Epithelial cell of esophagus (primary cell): Measurements from ENCODE around the gene AIRE.
"Not testable (repeated sequence)": the region's sequence is repeated elsewhere in the genome, so short reads cannot be mapped to it uniquely, and the experiment has no call there.

Source experiments
- DNase-seq: peaks from one replicate; pipeline ENCODE4 v3.0.0; 2010; ENCODE audit warnings: low read depth
- H3K4me3 ChIP-seq: 2 replicates; pipeline ENCODE4 v1.5.1; 2011; ENCODE audit warnings: mild to moderate bottlenecking, low read length, control low read depth
- TF ChIP-seq, protein P1 (sequence below): IDR thresholded peaks from 2 replicates; pipeline ENCODE4 v1.5.1; 2011; ENCODE audit warnings: low read depth, mild to moderate bottlenecking, low read length, control low read depth, inconsistent platforms; ENCODE audit not compliant: insufficient read depth; ENCODE audit errors: missing control alignments

The AIRE gene

GRCh38 chr21:44285138-44285992 lies at the start of gene AIRE:
Gene AIRE (plus strand): TSS chr21:44285876. CDS start chr21:44286007, 131 bp downstream.
- TF ChIP-seq, protein P1, sequence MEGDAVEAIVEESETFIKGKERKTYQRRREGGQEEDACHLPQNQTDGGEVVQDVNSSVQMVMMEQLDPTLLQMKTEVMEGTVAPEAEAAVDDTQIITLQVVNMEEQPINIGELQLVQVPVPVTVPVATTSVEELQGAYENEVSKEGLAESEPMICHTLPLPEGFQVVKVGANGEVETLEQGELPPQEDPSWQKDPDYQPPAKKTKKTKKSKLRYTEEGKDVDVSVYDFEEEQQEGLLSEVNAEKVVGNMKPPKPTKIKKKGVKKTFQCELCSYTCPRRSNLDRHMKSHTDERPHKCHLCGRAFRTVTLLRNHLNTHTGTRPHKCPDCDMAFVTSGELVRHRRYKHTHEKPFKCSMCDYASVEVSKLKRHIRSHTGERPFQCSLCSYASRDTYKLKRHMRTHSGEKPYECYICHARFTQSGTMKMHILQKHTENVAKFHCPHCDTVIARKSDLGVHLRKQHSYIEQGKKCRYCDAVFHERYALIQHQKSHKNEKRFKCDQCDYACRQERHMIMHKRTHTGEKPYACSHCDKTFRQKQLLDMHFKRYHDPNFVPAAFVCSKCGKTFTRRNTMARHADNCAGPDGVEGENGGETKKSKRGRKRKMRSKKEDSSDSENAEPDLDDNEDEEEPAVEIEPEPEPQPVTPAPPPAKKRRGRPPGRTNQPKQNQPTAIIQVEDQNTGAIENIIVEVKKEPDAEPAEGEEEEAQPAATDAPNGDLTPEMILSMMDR = no peak
- H3K4me3 ChIP-seq = no peak within 1 kb of the TSS
- DNase-seq = no peak

- H3K4me3 ChIP-seq, DNase-seq: not testable (repeated sequence)
Observed at GRCh38 chr21:44240353-44240752, 45.3 kb upstream of the AIRE start.

GRCh38 chr21:44240842-44241241 lies 44.8 kb upstream of the AIRE start, which contains the start of gene ICOSLG:
Gene ICOSLG (minus strand): TSS chr21:44240943. CDS start chr21:44240817, 126 bp downstream.
- not testable (repeated sequence) for H3K4me3 ChIP-seq, DNase-seq

GRCh38 chr21:44241281-44241680 lies 44.4 kb upstream of the AIRE start:
- H3K4me3 ChIP-seq, DNase-seq: not testable (repeated sequence)

- H3K4me3 ChIP-seq = not testable (repeated sequence)
Observed at GRCh38 chr21:44243980-44244379, 41.7 kb upstream of the AIRE start.

DNA sequence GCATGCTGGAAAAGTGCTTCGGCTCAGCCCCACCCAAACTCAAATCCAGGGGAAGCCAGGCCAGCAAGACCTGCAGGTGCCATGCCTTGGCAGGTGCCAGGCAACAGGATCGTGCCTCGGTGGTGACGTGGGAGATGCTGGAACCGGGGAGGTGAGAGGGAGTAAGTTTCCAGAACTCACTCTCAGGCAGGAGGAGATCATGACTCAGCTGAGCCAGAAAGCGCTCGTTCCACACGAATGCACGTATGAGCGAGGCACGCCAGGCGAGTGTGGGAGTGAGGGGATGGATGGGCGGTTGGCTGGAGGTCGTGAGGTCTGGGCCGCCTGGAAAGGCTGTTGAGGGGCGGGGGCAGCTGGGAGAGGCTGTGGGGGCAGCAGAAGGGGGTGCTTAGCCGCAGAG lies 37.8 kb upstream of the AIRE start:
- H3K4me3 ChIP-seq, DNase-seq: not testable (repeated sequence)

More at GRCh38 chr21:44243980-44244379, 41.7 kb upstream of the AIRE start:
- not testable (repeated sequence) for DNase-seq

- not testable (repeated sequence) for DNase-seq, H3K4me3 ChIP-seq
Observed at GRCh38 chr21:44249204-44250037, 36.3 kb upstream of the AIRE start.

GRCh38 chr21:44253832-44254710 lies 31.6 kb upstream of the AIRE start:
- no peak for DNase-seq
- TF ChIP-seq, protein P1 = no peak
- no peak overlapping the region for H3K4me3 ChIP-seq

DNA sequence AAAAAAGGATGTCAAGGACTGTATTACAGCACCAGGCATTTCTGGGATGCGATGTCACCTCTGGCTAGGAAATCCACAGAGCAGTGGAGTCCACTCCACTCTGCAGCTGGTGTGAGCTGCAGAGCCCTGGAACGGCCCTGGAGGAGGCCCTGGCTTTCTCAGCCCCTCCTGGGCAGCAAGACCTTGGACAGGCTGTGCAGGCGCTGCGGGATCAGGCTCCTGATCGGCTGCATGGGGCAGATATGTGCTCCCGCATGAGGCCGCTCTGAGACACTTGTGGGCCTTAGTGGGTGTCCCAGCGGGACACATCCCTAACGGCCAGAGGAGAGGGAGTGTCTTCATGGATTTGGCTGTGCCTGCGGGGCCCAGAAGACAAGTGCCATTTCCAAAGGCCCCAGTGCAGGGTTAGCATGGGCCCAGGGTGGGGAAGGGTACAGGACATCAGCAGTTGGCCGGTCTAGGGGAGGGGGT lies 30.1 kb upstream of the AIRE start:
- TF ChIP-seq, protein P1 = no peak
- H3K4me3 ChIP-seq = no peak overlapping the region
- no peak for DNase-seq
